ENCODE results near the gene FAM3A.

- TF ChIP-seq CTCF (IDR thresholded peaks at IDR 0.05; ENCODE audit: low read depth, low read length, poor library complexity, severe bottlenecking): no peak
- no peak for TF ChIP-seq EZH2phosphoT487 (IDR thresholded peaks at IDR 0.05; ENCODE audit: borderline replicate concordance, low read length)
Measured at GRCh38 chrX:154466036-154466435, 50.0 kb downstream of the FAM3A start.

All from DOHH2 (cell line).